ENCODE measurements around the gene ZNF8. TPM values are rescaled to one million over a fixed set of nuclear protein-coding genes. Genes with fewer than 3 reads are reported as not detected.
A peak's percentile ranks its signal among the peaks of the same experiment; 100 is the strongest.

Gene ZNF8
- polyA plus RNA-seq, 3 donors from 2014 or later = 0.29 to 1.0 TPM; not detected in 1

GRCh38 chr19:58350001-58350861 lies 71.5 kb downstream of the ZNF8 start:
- Mint-ChIP-seq H3K27ac (no peak overlapping the region), H3K36me3 (peaks cover 0 to 5% (median 3%) of the 10 kb centered on the region in 3 donors), H3K27me3 (ENCODE audit: low read depth in 3 of 3) (peaks cover 2 to 14% (median 6%) of the 10 kb centered on the region in 3 donors), H3K4me3 (no peak overlapping the region), H3K4me1 (peaks cover 15 to 21% of the 10 kb centered on the region in 2 donors), H3K9me3 (no peaks in the 10 kb centered on the region)
- DNase-seq = no peak

DNA sequence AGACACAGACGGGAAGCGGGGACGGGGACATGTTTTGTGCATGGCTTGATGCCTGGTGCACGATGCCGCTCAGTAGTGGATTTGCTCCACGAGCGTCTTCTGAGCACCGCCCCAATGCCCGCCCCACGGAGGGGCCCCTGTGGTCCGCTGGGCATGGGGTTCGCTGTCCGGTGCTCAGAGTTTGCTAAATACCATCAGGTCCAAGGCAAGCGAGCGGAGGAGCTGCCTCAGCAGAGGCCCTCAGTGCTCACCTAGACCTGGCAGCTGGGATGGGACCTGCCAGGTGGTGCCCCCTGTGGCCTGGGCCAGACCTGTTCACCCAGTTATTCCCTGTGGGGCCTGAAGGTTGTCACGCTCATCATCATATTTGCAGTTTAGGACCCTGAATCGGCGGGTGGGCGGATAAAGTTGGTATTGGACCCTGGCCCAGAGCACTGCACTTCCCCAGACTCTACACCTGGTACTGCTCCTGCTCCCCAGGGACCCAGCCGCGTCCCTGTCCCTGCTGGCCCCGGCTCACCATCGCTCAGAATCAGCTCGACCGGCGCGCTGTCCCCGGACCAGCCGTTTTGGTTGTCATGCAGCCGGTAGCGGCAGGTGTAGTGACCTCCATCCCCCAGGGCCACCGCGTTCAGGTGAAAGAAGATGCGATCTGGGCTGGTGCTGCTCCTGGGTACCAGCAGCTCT lies 72.3 kb downstream of the ZNF8 start:
- H3K4me1 Mint-ChIP-seq = peaks cover 13% of the 10 kb centered on the region in 2 donors
- H3K27me3 Mint-ChIP-seq (ENCODE audit: low read depth in 3 of 3) = peaks cover 2 to 9% (median 6%) of the 10 kb centered on the region in 3 donors
- no peak overlapping the region for H3K4me3 Mint-ChIP-seq
- H3K9me3 Mint-ChIP-seq = no peaks in the 10 kb centered on the region
- no peak for DNase-seq
- H3K27ac Mint-ChIP-seq = no peak overlapping the region
- H3K36me3 Mint-ChIP-seq = peaks cover 0 to 5% (median 3%) of the 10 kb centered on the region in 3 donors

GRCh38 chr19:58351558-58351878 lies 72.8 kb downstream of the ZNF8 start:
- Mint-ChIP-seq H3K27ac (no peak overlapping the region), H3K9me3 (no peaks in the 10 kb centered on the region), H3K36me3 (peaks cover 0 to 5% (median 3%) of the 10 kb centered on the region in 3 donors), H3K4me1 (peaks cover 13 to 14% of the 10 kb centered on the region in 2 donors), H3K4me3 (no peak overlapping the region), H3K27me3 (ENCODE audit: low read depth in 3 of 3) (peaks cover 2 to 9% (median 6%) of the 10 kb centered on the region in 3 donors)
- DNase-seq = no peak

DNA sequence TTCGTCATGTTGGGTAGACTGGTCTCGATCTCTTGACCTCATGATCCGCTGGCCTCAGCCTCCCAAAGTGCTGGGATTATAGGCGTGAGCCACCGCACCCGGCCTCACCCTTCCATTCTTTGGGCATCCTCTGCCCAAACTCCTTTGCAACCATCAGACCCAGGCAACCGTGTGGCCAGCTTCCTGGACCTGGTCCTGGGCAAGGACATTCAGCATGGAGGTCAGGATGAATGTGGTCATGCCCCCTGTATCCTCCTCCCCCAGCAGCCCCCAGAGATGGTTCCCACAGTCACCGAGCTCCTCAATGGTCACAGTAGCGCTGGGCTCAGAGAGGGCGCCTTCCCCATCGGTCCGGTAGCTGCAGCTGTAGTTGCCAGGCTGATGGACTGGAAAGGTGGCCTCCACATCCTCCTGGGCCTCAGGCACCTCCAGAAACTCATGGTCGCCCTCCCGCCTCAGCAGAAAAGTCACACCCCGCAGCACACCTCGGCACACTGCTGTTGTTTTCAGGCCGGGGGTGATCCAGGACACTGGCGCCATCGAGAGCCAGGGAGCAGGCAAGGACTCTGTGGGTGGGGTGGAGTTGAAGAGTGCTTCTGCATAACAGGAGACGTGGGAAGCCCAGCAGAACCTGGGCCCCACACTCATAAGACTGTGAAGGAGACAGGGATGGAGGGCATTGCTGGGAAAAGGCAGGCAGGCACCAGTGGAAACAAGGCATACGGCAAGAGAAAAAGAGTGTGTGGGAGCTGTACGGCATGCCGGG lies 73.4 kb downstream of the ZNF8 start:
- H3K9me3 Mint-ChIP-seq = no peaks in the 10 kb centered on the region
- no peak overlapping the region for H3K27ac Mint-ChIP-seq
- no peak for DNase-seq
- peaks cover 11 to 13% of the 10 kb centered on the region in 2 donors for H3K4me1 Mint-ChIP-seq
- H3K4me3 Mint-ChIP-seq = peak overlapping the region in 1 of 5 donors; percentile 27
- H3K36me3 Mint-ChIP-seq = peaks cover 0 to 5% (median 3%) of the 10 kb centered on the region in 3 donors
- H3K27me3 Mint-ChIP-seq (ENCODE audit: low read depth in 3 of 3) = peaks cover 2 to 9% (median 6%) of the 10 kb centered on the region in 3 donors

Other genes starting within 250 kb of the ZNF8 start
- under 1 TPM in 1 of 3 donors, not detected in 2; 0.46 TPM for gene ZSCAN1, start 244.9 kb upstream of the ZNF8 start, polyA plus RNA-seq
- gene ZNF135, start 219.7 kb upstream of the ZNF8 start, polyA plus RNA-seq = 1 to 10 TPM in 1 of 3 donors, under 1 TPM in 1, not detected in 1; 0.64 to 4.1 TPM
- gene ZSCAN18, start 180.7 kb upstream of the ZNF8 start, polyA plus RNA-seq = 10 to 100 TPM in 2 of 3 donors, 1 to 10 TPM in 1; 2.9 to 23.5 (median 15.2) TPM
- gene ZNF329, start 128.2 kb upstream of the ZNF8 start, polyA plus RNA-seq = 10 to 100 TPM in 1 of 3 donors, 1 to 10 TPM in 2; 4.0 to 11.5 (median 6.6) TPM
- 10 to 100 TPM; 12.5 to 26.2 (median 20.2) TPM for gene ZNF274, start 95.9 kb upstream of the ZNF8 start, polyA plus RNA-seq
- gene ZNF544, start 50.0 kb upstream of the ZNF8 start, polyA plus RNA-seq = 10 to 100 TPM; 24.1 to 31.4 (median 27.1) TPM
- gene ERVK3-1, start 26.4 kb downstream of the ZNF8 start, polyA plus RNA-seq = 100 to 1,000 TPM in 1 of 3 donors, 10 to 100 TPM in 2; 76.5 to 113 (median 91.6) TPM
- gene ZSCAN22, start 48.0 kb downstream of the ZNF8 start, polyA plus RNA-seq = 1 to 10 TPM in 2 of 3 donors, under 1 TPM in 1; 0.90 to 3.0 (median 2.1) TPM
- gene A1BG, start 74.5 kb downstream of the ZNF8 start, polyA plus RNA-seq = 10 to 100 TPM; 14.4 to 33.4 (median 32.4) TPM
- under 1 TPM; 0.40 to 0.91 (median 0.62) TPM for gene ZNF497, start 83.8 kb downstream of the ZNF8 start, polyA plus RNA-seq
- 1 to 10 TPM; 1.2 to 3.6 (median 1.4) TPM for gene ZNF837, start 102.1 kb downstream of the ZNF8 start, polyA plus RNA-seq
- 1,000 to 10,000 TPM in 1 of 3 donors, 100 to 1,000 TPM in 2; 558 to 1,355 (median 731) TPM for gene RPS5, start 108.3 kb downstream of the ZNF8 start, polyA plus RNA-seq
- not detected for gene RNF225, start 116.7 kb downstream of the ZNF8 start, polyA plus RNA-seq
- 10 to 100 TPM in 1 of 3 donors, 1 to 10 TPM in 2; 3.4 to 12.2 (median 4.4) TPM for gene ZNF584, start 129.7 kb downstream of the ZNF8 start, polyA plus RNA-seq
- gene ZNF132, start 161.2 kb downstream of the ZNF8 start, polyA plus RNA-seq = 1 to 10 TPM in 1 of 3 donors, under 1 TPM in 1, not detected in 1; 0.60 to 1.2 TPM
- 1 to 10 TPM in 2 of 3 donors, not detected in 1; 1.1 to 2.0 TPM for gene ZNF324B, start 172.7 kb downstream of the ZNF8 start, polyA plus RNA-seq
- gene ZNF324, start 188.1 kb downstream of the ZNF8 start, polyA plus RNA-seq = 10 to 100 TPM in 2 of 3 donors, 1 to 10 TPM in 1; 5.8 to 13.8 (median 11.4) TPM
- 1 to 10 TPM; 2.3 to 3.6 (median 2.5) TPM for gene ZNF446, start 197.4 kb downstream of the ZNF8 start, polyA plus RNA-seq
- gene SLC27A5, start 233.0 kb downstream of the ZNF8 start, polyA plus RNA-seq = 10 to 100 TPM in 2 of 3 donors, 1 to 10 TPM in 1; 7.6 to 23.7 (median 14.8) TPM
- gene ZBTB45, start 240.9 kb downstream of the ZNF8 start, polyA plus RNA-seq = 1 to 10 TPM; 2.8 to 7.2 (median 3.4) TPM

Data from immature natural killer cell (primary cell).